ENCODE data around the gene SLC7A5.

SLC7A5 gene

GRCh38 chr16:87836346-87836843, 32.9 kb downstream of the SLC7A5 start:
- in situ Hi-C loops (cut with MboI; ENCODE audit: low sequenced_read_pairs, unreplicated experiment), result no loop called here
- no peak for DNase-seq (ENCODE audit: low spot score)
- TF ChIP-seq CTCF (IDR thresholded peaks at IDR 0.05; ENCODE audit: borderline replicate concordance, control extremely low read depth, extremely low read depth, insufficient read depth, missing control alignments), result no peak

GRCh38 chr16:87835882-87836331, 33.4 kb downstream of the SLC7A5 start:
- no peak for DNase-seq (ENCODE audit: low spot score)
- no peak for TF ChIP-seq CTCF (IDR thresholded peaks at IDR 0.05; ENCODE audit: borderline replicate concordance, control extremely low read depth, extremely low read depth, insufficient read depth, missing control alignments)
- in situ Hi-C loops (cut with MboI; ENCODE audit: low sequenced_read_pairs, unreplicated experiment), result no loop called here

GRCh38 chr16:87834668-87835473, 34.4 kb downstream of the SLC7A5 start:
- TF ChIP-seq CTCF (IDR thresholded peaks at IDR 0.05; ENCODE audit: borderline replicate concordance, control extremely low read depth, extremely low read depth, insufficient read depth, missing control alignments), result no peak
- in situ Hi-C loops (cut with MboI; ENCODE audit: low sequenced_read_pairs, unreplicated experiment), result no loop called here
- DNase-seq (ENCODE audit: low spot score), result no peak

GRCh38 chr16:87834005-87834667, 35.2 kb downstream of the SLC7A5 start:
- DNase-seq (ENCODE audit: low spot score), result no peak
- in situ Hi-C loops (cut with MboI; ENCODE audit: low sequenced_read_pairs, unreplicated experiment), result no loop called here
- no peak for TF ChIP-seq CTCF (IDR thresholded peaks at IDR 0.05; ENCODE audit: borderline replicate concordance, control extremely low read depth, extremely low read depth, insufficient read depth, missing control alignments)

- DNase-seq (ENCODE audit: low spot score), result no peak
- TF ChIP-seq CTCF (IDR thresholded peaks at IDR 0.05; ENCODE audit: borderline replicate concordance, control extremely low read depth, extremely low read depth, insufficient read depth, missing control alignments), result no peak
- in situ Hi-C loops (cut with MboI; ENCODE audit: low sequenced_read_pairs, unreplicated experiment), result no loop called here
Measured at GRCh38 chr16:87833548-87833947, 35.8 kb downstream of the SLC7A5 start.

- no peak for TF ChIP-seq CTCF (IDR thresholded peaks at IDR 0.05; ENCODE audit: borderline replicate concordance, control extremely low read depth, extremely low read depth, insufficient read depth, missing control alignments)
- no peak for DNase-seq (ENCODE audit: low spot score)
- in situ Hi-C loops (cut with MboI; ENCODE audit: low sequenced_read_pairs, unreplicated experiment), result no loop called here
Measured at GRCh38 chr16:87832741-87833502, 36.4 kb downstream of the SLC7A5 start.
